Adipocyte (in vitro differentiated cells): Measurements from ENCODE around the gene EGFL8.

Experiments
- DNase-seq: peaks from one replicate; pipeline ENCODE4 v3.0.0-alpha.2; 2015; ENCODE audit warnings: low read depth
- H3K27me3 ChIP-seq: replicated peaks from 2 replicates; pipeline ENCODE4 v1.7.0; 2013; ENCODE audit warnings: mild to moderate bottlenecking, low read length, moderate library complexity; ENCODE audit not compliant: control insufficient read depth, insufficient read depth
- H3K36me3 ChIP-seq: 2 replicates; pipeline ENCODE4 v1.7.0; 2013; ENCODE audit warnings: low read length, mild to moderate bottlenecking, moderate library complexity; ENCODE audit not compliant: control insufficient read depth, insufficient read depth, severe bottlenecking
- H3K4me1 ChIP-seq: 2 replicates; pipeline ENCODE4 v1.7.0; 2013; ENCODE audit warnings: mild to moderate bottlenecking, low read length, moderate library complexity; ENCODE audit not compliant: control insufficient read depth, insufficient read depth
- H3K4me3 ChIP-seq: 2 replicates; pipeline ENCODE4 v1.7.0; 2013; ENCODE audit warnings: mild to moderate bottlenecking, low read length, moderate library complexity
- H3K9ac ChIP-seq: 2 replicates; pipeline ENCODE4 v1.7.0; 2013; ENCODE audit warnings: mild to moderate bottlenecking, low read length, moderate library complexity
- H3K9me3 ChIP-seq: 2 replicates; pipeline ENCODE4 v1.7.0; 2013; ENCODE audit warnings: mild to moderate bottlenecking, low read length, moderate library complexity; ENCODE audit not compliant: control insufficient read depth

Gene EGFL8

DNA sequence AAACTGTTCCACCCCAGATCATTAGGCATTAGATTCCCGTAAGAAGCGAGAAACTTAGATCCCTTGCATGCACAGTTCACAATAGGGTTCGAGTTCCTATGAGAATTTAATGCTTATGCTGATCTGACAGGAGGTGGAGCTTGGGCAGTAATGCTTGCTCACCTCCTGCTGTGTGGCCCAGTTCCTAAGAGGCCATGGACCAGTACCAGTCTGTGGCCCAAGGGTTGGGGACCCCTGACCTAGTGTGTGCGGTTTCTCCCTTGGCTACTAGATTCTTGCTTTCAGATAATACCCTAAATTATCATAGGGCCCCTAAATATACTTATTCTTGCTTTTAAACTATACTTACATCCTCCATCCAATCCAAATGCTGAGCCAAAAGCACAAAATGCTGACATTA lies 30.0 kb downstream of the EGFL8 start:
- no peak for DNase-seq
- Histone ChIP-seq H3K4me3 (no peak overlapping the region), H3K9me3 (no peaks in the 10 kb centered on the region), H3K4me1 (peaks cover 20% of the 10 kb centered on the region), H3K36me3 (no peaks in the 10 kb centered on the region), H3K9ac (peak overlapping the region; percentile 92), H3K27me3 (no peaks in the 10 kb centered on the region)

DNA sequence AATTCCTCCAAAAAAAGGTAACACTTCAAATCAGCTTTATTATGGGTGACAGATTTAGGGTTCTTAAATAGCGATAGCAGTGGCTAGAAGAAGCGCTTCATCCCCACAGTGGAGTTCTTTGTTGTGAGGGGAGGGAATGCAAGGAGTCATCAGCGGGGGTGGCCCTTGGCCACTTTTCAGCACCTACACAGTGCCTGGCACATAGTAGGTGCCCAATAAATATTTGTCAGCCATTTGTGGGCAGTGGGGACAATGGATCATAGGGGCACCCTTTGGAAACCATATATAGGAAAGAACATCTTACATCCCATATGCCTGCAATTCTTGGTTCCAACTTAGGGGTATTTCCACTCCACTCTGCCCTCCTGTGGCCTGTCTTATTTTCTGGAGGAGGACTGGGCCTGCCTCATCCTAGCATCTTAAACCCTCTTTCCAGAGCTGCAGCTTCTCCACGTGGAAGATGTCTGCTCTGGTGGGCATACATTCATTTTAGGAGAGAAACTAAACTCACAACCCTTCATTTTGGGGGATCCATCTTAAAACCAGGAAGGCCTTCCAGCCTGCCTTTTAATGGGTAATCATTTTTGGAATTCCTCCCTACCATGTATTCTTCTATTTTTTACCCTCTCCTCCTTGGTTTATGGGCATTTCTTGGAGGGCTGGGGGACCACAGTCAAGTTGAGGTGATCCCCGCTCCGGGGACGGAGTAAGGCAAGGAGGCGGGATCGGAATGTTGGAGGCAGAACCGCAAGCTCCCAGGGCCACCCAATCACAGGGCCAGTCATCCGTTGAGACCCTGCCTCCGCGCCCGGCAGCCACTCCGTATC lies 30.6 kb downstream of the EGFL8 start:
- peak; percentile 81 for DNase-seq
- Histone ChIP-seq H3K9ac (peak overlapping the region; percentile 92), H3K9me3 (no peaks in the 10 kb centered on the region), H3K36me3 (no peaks in the 10 kb centered on the region), H3K4me1 (peaks cover 23% of the 10 kb centered on the region), H3K27me3 (no peaks in the 10 kb centered on the region), H3K4me3 (peak overlapping the region; percentile 80)

DNA sequence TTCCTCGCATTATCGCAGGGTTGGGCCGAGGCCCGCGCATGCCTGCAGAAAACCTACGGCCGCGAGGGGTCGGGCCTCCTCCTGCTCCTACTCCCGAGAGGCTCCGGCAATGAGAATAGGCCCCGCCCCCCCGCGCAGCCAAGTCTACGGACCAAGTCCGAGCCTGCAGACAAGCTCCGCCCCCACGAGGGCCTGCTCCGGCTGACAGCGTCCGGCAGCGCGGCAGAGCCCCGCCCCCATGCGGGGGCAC lies 31.2 kb downstream of the EGFL8 start:
- peak overlapping the region; percentile 99 for H3K4me3 ChIP-seq
- no peaks in the 10 kb centered on the region for H3K27me3 ChIP-seq

DNA sequence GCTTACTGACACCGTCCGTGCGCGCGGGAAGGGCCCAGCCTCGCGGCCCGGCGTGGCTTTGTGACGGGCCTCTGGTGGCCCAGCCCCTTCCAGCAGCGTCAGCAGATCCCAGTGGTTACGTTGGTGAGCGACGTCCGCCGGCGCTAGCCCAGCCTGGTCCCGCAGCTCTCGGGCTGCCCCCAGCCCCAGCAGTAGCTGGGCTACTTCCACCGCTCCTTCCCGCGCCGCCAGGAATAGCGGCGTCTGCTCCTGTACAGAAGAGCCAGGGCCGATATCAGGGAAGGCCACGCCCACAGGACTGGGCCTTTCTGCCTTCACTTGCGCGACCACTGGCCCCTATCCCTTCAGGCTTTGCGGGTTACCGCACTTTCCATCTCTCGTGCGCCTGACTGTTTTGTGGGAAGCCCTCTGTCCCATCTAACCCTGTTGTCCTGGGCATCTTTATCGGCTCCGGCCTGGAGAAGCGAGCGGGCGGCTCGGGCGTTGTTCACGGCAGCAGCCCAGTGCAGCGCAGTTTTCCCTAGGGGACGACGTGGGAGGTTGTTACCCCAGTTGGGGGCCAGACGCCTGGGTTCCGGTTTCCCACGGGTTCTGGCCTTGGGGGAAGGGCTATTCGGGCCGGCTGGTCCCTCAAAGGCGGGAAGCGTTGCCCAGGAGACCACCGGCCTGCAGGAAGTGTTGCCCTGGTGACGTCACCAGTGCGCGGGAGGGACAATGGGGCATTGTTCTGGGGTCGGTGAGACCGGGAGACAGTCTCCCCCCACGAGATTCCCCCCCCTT lies 31.7 kb downstream of the EGFL8 start:
- Histone ChIP-seq H3K9me3 (no peaks in the 10 kb centered on the region), H3K4me3 (peak overlapping the region; percentile 99), H3K27me3 (no peaks in the 10 kb centered on the region), H3K9ac (peak overlapping the region; percentile 97), H3K4me1 (peaks cover 23% of the 10 kb centered on the region), H3K36me3 (no peaks in the 10 kb centered on the region)
- DNase-seq, result peak; percentile 82

More for the DNA sequence above, 31.2 kb downstream of the EGFL8 start:
- Histone ChIP-seq H3K9me3 (no peaks in the 10 kb centered on the region), H3K36me3 (no peaks in the 10 kb centered on the region), H3K4me1 (peaks cover 23% of the 10 kb centered on the region), H3K9ac (peak overlapping the region; percentile 97)
- DNase-seq, result peak; percentile 100

DNA sequence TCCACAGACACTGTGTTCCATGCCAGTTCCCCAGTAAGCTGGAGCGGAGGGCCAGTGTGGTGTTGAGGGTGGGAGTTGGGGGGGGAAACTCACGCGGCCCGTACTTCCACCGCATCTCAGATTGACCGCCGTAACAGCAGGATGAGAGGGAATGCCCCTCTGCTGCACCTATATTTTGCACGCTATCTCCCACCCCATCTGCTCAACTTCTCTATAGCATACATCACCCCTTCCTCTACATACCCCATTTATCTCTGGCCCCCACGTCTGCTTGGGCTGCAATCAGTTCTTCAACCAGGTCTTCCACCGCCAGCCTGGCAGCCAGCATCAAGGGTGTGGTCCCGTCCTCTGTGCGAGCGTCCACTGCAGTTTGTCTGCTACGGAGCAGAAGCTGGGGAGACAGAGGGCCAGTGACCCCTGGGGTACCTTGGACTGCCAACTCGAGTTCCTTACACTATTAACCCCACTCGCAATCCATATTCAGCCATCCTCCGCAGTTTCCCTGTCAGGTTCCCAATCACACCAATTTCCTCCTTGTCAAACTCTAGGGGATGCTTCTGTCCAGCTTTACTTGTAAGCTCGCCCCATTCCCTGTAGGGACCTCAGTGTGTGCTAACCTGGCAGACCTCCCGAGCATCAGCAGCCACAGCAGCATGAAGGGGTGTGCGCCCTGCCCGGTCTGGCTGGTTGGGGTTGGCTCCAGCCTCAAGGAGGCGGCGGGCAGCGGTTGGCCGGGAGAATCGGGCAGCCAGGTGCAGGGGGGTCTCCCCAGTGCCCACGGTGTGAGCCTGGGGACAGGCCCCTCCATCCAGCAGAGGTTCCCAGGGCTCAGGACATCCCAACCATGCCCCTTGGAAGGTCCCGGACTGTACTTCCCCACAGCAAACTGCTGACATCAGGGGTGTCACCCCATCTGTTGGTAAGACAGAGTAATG lies 32.6 kb downstream of the EGFL8 start:
- H3K27me3 ChIP-seq, result peaks cover 6% of the 10 kb centered on the region
- DNase-seq, result peak; percentile 16
- no peaks in the 10 kb centered on the region for H3K36me3 ChIP-seq
- H3K4me3 ChIP-seq, result peak overlapping the region; percentile 99
- no peaks in the 10 kb centered on the region for H3K9me3 ChIP-seq
- H3K4me1 ChIP-seq, result peaks cover 23% of the 10 kb centered on the region
- peak overlapping the region; percentile 97 for H3K9ac ChIP-seq

DNA sequence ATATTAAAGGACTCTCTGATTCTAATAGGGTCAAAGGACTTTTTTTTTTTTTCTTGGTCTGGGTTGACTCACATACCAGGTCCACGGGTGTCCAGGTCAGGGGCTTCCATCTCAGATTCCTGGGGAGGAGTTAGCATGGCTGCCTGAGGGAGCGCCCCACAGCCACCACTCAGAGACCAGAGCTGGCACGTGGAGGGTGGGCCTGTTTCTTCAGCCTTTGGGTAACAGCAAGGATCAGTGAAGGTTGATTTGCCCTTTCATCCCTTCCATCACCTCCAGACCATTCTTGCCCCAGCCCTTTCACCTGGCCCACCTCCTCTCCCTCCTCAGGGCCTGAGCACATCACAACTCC lies 33.9 kb downstream of the EGFL8 start:
- H3K27me3 ChIP-seq, result peaks cover 6% of the 10 kb centered on the region
- H3K9ac ChIP-seq, result no peak overlapping the region

DNA sequence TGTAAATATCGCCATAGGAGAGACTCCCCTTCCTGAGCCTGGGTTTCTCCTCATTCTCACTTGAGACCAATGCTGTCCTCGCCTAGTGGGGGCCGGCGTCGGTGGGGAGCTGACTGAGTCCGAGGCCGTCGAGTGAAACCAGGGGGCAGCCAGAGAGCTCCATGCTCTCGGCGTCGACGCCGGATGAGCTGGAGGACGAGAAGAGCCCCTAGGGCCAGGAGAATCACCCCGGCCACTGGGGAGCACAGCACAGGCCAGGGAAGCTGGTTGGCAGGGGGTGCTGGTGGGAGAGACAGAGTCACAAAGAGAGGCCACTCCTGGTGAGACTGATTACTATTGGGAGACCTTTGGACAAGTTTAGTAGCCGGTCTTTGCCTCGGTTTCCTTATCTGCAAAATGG lies 34.5 kb downstream of the EGFL8 start:
- no peak for DNase-seq
- Histone ChIP-seq H3K27me3 (peaks cover 6% of the 10 kb centered on the region), H3K4me1 (peaks cover 23% of the 10 kb centered on the region), H3K36me3 (no peaks in the 10 kb centered on the region), H3K9me3 (no peaks in the 10 kb centered on the region), H3K4me3 (no peak overlapping the region), H3K9ac (no peak overlapping the region)

More for the DNA sequence above, 33.9 kb downstream of the EGFL8 start:
- Histone ChIP-seq H3K4me3 (no peak overlapping the region), H3K36me3 (no peaks in the 10 kb centered on the region), H3K9me3 (no peaks in the 10 kb centered on the region), H3K4me1 (peaks cover 23% of the 10 kb centered on the region)
- no peak for DNase-seq

DNA sequence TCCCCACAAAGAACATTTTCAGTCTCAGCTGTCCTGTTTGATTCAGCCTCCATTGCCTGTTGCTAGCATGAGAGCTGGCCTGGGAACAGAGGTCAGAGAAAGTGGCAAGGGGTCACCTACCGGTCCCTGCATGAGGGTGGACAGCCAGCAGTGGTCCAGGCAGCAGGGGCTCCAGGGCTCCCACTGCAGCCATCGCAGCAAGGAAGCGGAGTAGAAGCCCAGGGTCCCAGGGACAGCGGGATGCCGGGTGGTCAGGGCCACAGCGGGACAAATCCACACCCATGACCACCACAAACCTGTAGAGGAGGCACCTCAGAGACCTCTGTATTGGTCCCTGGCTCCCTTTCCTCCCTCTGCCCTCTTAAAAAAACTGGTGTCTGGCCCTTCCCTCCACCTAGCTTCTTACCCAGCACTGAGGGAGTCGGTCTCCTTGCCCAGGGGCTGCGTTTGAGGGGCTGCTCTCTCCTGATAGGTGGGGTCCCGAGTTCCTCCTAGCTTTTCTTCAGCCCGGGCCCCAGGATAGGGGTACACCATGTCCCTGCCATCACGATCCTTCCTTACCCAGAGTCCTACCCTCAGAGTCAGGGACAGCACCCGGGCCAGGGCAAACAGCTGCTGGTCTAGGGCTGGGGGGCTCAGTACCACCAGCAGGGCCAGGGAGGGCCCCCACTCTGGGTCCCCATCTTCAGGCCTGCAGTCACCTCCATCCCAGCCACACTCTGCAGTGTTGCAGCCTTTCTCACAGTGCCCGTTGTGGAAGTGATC lies 36.5 kb downstream of the EGFL8 start:
- peaks cover 13% of the 10 kb centered on the region for H3K4me1 ChIP-seq

DNA sequence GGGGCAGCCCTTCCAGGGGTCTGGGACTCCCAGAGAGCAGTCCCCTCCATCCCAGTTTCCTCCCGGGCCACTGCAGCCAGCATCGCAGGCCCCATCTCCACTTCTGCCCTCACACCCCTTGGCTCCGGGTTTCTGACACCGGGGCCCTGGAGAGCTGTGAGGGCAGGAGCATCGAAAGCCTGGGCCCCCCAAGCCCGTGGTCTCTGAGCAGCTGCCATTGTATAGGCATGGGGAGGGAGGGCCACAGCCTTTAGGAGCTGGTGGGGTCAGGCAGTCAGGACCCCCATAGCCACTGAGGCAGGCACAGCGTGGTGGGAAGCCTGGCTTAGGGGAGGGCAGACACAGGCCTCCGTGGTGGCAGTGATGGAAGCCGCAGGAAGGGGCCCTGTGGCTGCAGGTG lies 37.8 kb downstream of the EGFL8 start:
- Histone ChIP-seq H3K9ac (no peak overlapping the region), H3K4me3 (no peak overlapping the region), H3K36me3 (no peaks in the 10 kb centered on the region), H3K4me1 (peaks cover 7% of the 10 kb centered on the region), H3K9me3 (no peaks in the 10 kb centered on the region), H3K27me3 (peaks cover 13% of the 10 kb centered on the region)
- DNase-seq, result no peak

More for the DNA sequence above, 36.5 kb downstream of the EGFL8 start:
- H3K36me3 ChIP-seq, result no peaks in the 10 kb centered on the region
- H3K4me3 ChIP-seq, result no peak overlapping the region
- DNase-seq, result no peak
- H3K9me3 ChIP-seq, result no peaks in the 10 kb centered on the region
- H3K27me3 ChIP-seq, result peaks cover 13% of the 10 kb centered on the region
- no peak overlapping the region for H3K9ac ChIP-seq

DNA sequence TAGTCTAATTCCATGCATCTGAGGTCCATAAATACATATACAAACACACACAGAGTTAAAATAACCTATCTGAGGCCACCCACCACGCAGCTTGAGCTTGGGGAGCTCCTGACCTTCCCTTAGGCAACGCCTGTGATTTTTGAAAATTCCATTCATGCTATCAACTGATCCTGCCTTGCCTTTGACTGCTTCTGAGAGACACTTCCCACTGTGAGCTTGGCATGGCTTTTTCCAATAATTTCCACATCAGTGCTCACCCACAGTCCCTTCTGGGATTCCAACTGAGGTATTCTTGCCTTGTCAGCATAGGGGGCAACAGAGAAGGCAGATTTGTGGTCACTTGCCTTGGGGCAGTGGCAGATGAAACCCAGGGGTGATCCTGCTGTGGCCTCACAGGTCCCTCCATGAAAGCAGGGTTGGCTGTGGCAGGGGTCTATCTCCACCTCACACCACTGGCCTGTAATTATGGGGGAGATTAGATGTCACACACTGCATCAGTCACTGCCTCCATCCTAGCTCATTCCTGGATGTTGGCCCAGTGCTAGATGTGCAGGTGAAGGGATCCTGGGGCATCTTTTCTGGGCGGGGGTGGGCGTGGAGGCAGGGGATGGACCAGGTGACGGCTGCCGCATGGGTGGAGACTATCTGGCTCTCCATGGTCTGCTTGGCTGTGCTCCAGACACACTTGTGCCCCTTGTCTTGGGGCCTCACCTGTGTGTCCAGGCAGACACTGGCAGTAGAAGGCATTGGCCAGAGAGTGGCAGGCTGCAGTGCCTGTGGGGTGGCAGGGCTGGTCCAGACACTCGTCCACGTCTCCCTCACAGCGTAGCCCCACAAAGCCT lies 39.3 kb downstream of the EGFL8 start:
- Histone ChIP-seq H3K9me3 (no peaks in the 10 kb centered on the region), H3K4me1 (peaks cover 3% of the 10 kb centered on the region), H3K36me3 (no peaks in the 10 kb centered on the region), H3K9ac (no peak overlapping the region), H3K27me3 (peaks cover 16% of the 10 kb centered on the region), H3K4me3 (no peak overlapping the region)
- DNase-seq, result no peak
